Thyroid gland (tissue), 4 donors: ENCODE data around the gene ABCB8. TPM values are rescaled to one million over a fixed set of nuclear protein-coding genes. Genes with fewer than 3 reads are reported as not detected.

ENCODE experiments used
- DNase-seq, 2 donors: peaks; one replicate each; pipeline ENCODE4 v3.0.0-alpha.2; 2019
- H3K27ac ChIP-seq, 3 donors: fragments of 200-600 bp; sonication (generic); 1 replicate in 2 of 3; 2 replicates in 1 of 3; pipeline ENCODE4 v1.5.1; 2016 to 2019; ENCODE audit warnings: mild to moderate bottlenecking in 1 of 3, moderate library complexity in 1 of 3
- H3K27me3 ChIP-seq: fragments of 200-600 bp; sonication (generic); one replicate; pipeline ENCODE4 v1.5.1; 2019
- H3K36me3 ChIP-seq, 2 donors: fragments of 200-600 bp; sonication (generic); one replicate each; pipeline ENCODE4 v1.5.1; 2016 to 2019
- H3K4me1 ChIP-seq, 2 donors: fragments of 200-600 bp; sonication (generic); one replicate each; pipeline ENCODE4 v1.5.1; 2017 to 2019
- H3K4me3 ChIP-seq, 3 donors: fragments of 200-600 bp; sonication (generic); replicated peaks in 1 of 3; 1 replicate in 2 of 3; 2 replicates in 1 of 3; pipeline ENCODE4 v1.5.1; 2016; ENCODE audit warnings: mild to moderate bottlenecking in 1 of 3
- H3K9me3 ChIP-seq: fragments of 200-600 bp; sonication (generic); one replicate; pipeline ENCODE4 v1.5.1; 2017
- CTCF ChIP-seq, 6 experiments: fragments of 200-600 bp in 3 of 6; fragments of 450-650 bp in 3 of 6; sonication (generic) in 3 of 6; IDR thresholded peaks; one replicate each; pipeline ENCODE4 v1.5.1; 2016 to 2019; ENCODE audit warnings: antibody characterized with exemption in 6 of 6, mild to moderate bottlenecking in 2 of 6, inconsistent platforms in 1 of 6, moderate library complexity in 1 of 6
- POLR2A ChIP-seq, 2 donors: fragments of 450-650 bp; IDR thresholded peaks; one replicate each; pipeline ENCODE4 v1.6.1; 2017; ENCODE audit warnings: antibody characterized with exemption in 2 of 2, mild to moderate bottlenecking in 2 of 2, moderate library complexity in 1 of 2
- WGBS, 2 donors: methylation state at CpG; one replicate each; pipeline ENCODE4 v1.1.5; 2017; 5-methylcytosine and 5-hydroxymethylcytosine counted together
- intact Hi-C: fragments of 100-400 bp; cut with DNase I; formaldehyde crosslinking; loops from one replicate; pipeline ENCODE4 v1.15.1; 2023
- total RNA-seq, 4 donors: library from RNA; depleted of rRNA; stranded (reverse); fragments of >200 nt; gene quantifications; one replicate each; pipeline ENCODE4 v1.2.3, GENCODE V29; 2016

The ABCB8 gene
- total RNA-seq, 4 donors from 2014 or later, result 39.0 to 74.2 (median 60.9) TPM

GRCh38 chr7:151079199-151079910 is 51.1 kb downstream of the ABCB8 start:
- Histone ChIP-seq H3K36me3 (peaks cover 12 to 17% of the 10 kb centered on the region in 2 donors), H3K4me1 (peaks cover 27 to 40% of the 10 kb centered on the region in 2 donors), H3K27me3 (no peaks in the 10 kb centered on the region), H3K4me3 (peak overlapping the region in 1 of 3 donors; percentile 95), H3K27ac (no peak overlapping the region), H3K9me3 (no peaks in the 10 kb centered on the region)
- WGBS, 2 donors, result 84 to 85% methylated on average over 20 to 27 of the region's 27 CpGs
- no peak for TF ChIP-seq CTCF (IDR thresholded peaks at IDR 0.05)
- TF ChIP-seq POLR2A (IDR thresholded peaks at IDR 0.05), result no peak
- intact Hi-C loops, result no loop called here
- DNase-seq, result no peak

GRCh38 chr7:151080067-151080521 is 51.8 kb downstream of the ABCB8 start:
- Histone ChIP-seq H3K27ac (peak overlapping the region; percentile 71 to 94 (median 94)), H3K4me1 (peaks cover 27 to 40% of the 10 kb centered on the region in 2 donors), H3K4me3 (peak overlapping the region; percentile 53 to 95 (median 81)), H3K27me3 (no peaks in the 10 kb centered on the region), H3K9me3 (no peaks in the 10 kb centered on the region), H3K36me3 (peaks cover 5 to 10% of the 10 kb centered on the region in 2 donors)
- TF ChIP-seq POLR2A (IDR thresholded peaks at IDR 0.05), result no peak
- no peak for TF ChIP-seq CTCF (IDR thresholded peaks at IDR 0.05)
- peak; percentile 15 to 27 for DNase-seq
- 6% methylated on average over 7 to 11 of the region's 31 CpGs for WGBS, 2 donors
- intact Hi-C loops, result no loop called here

GRCh38 chr7:151080522-151081169 is 52.4 kb downstream of the ABCB8 start, which contains the start of gene FASTK:
TSS of gene FASTK (minus strand) at chr7:151080809. CDS start at chr7:151080766, 43 bp downstream.
- Histone ChIP-seq H3K4me1 (peaks cover 29 to 44% of the 10 kb centered on the region in 2 donors), H3K4me3 (peak within 1 kb of the TSS; percentile 53 to 95 (median 81)), H3K36me3 (peaks cover 0 to 4% of the 10 kb centered on the region in 2 donors), H3K9me3 (no peaks in the 10 kb centered on the region), H3K27me3 (no peaks in the 10 kb centered on the region), H3K27ac (peak within 1 kb of the TSS; percentile 87 to 94 (median 94))
- DNase-seq, result peak; percentile 90 to 92
- intact Hi-C loops, result no loop called here
- peak in 1 of 2 donors; percentile 81 for TF ChIP-seq POLR2A (IDR thresholded peaks at IDR 0.05)
- no peak for TF ChIP-seq CTCF (IDR thresholded peaks at IDR 0.05)
- WGBS, 2 donors, result 1 to 2% methylated on average over 22 to 28 of the region's 66 CpGs

- Histone ChIP-seq H3K36me3 (no peaks in the 10 kb centered on the region), H3K4me3 (peak overlapping the region in 1 of 3 donors; percentile 95), H3K27me3 (no peaks in the 10 kb centered on the region), H3K27ac (peak overlapping the region; percentile 87 to 94 (median 94)), H3K9me3 (no peaks in the 10 kb centered on the region), H3K4me1 (peaks cover 31 to 46% of the 10 kb centered on the region in 2 donors)
- DNase-seq, result peak in 1 of 2 donors; percentile 10
- WGBS, 2 donors, result 46 to 62% methylated on average over 25 to 35 of the region's 64 CpGs
- TF ChIP-seq CTCF (IDR thresholded peaks at IDR 0.05) (no peak), POLR2A (IDR thresholded peaks at IDR 0.05) (no peak)
- intact Hi-C loops, result no loop called here
Measured at GRCh38 chr7:151081170-151082101, 53.2 kb downstream of the ABCB8 start.
